Thyroid gland (tissue), 4 donors: Measurements from ENCODE around the gene OR10G6. TPM values are rescaled to one million over a fixed set of nuclear protein-coding genes. Genes with fewer than 3 reads are reported as not detected.
"Not testable (repeated sequence)": the region's sequence is repeated elsewhere in the genome, so short reads cannot be mapped to it uniquely, and the experiment has no call there.

Experiments used
- DNase-seq, 2 donors: peaks; one replicate each; pipeline ENCODE4 v3.0.0-alpha.2; 2019
- H3K27ac ChIP-seq, 3 donors: fragments of 200-600 bp; sonication (generic); 1 replicate in 2 of 3; 2 replicates in 1 of 3; pipeline ENCODE4 v1.5.1; 2016 to 2019; ENCODE audit warnings: mild to moderate bottlenecking in 1 of 3, moderate library complexity in 1 of 3
- H3K27me3 ChIP-seq: fragments of 200-600 bp; sonication (generic); one replicate; pipeline ENCODE4 v1.5.1; 2019
- H3K36me3 ChIP-seq, 2 donors: fragments of 200-600 bp; sonication (generic); one replicate each; pipeline ENCODE4 v1.5.1; 2016 to 2019
- H3K4me1 ChIP-seq, 2 donors: fragments of 200-600 bp; sonication (generic); one replicate each; pipeline ENCODE4 v1.5.1; 2017 to 2019
- H3K4me3 ChIP-seq, 3 donors: fragments of 200-600 bp; sonication (generic); replicated peaks in 1 of 3; 1 replicate in 2 of 3; 2 replicates in 1 of 3; pipeline ENCODE4 v1.5.1; 2016; ENCODE audit warnings: mild to moderate bottlenecking in 1 of 3
- H3K9me3 ChIP-seq: fragments of 200-600 bp; sonication (generic); one replicate; pipeline ENCODE4 v1.5.1; 2017
- CTCF ChIP-seq, 6 experiments: fragments of 200-600 bp in 3 of 6; fragments of 450-650 bp in 3 of 6; sonication (generic) in 3 of 6; IDR thresholded peaks; one replicate each; pipeline ENCODE4 v1.5.1; 2016 to 2019; ENCODE audit warnings: antibody characterized with exemption in 6 of 6, mild to moderate bottlenecking in 2 of 6, inconsistent platforms in 1 of 6, moderate library complexity in 1 of 6
- POLR2A ChIP-seq, 2 donors: fragments of 450-650 bp; IDR thresholded peaks; one replicate each; pipeline ENCODE4 v1.6.1; 2017; ENCODE audit warnings: antibody characterized with exemption in 2 of 2, mild to moderate bottlenecking in 2 of 2, moderate library complexity in 1 of 2
- WGBS, 2 donors: methylation state at CpG; one replicate each; pipeline ENCODE4 v1.1.5; 2017; 5-methylcytosine and 5-hydroxymethylcytosine counted together
- intact Hi-C: fragments of 100-400 bp; cut with DNase I; formaldehyde crosslinking; loops from one replicate; pipeline ENCODE4 v1.15.1; 2023
- total RNA-seq, 4 donors: library from RNA; depleted of rRNA; stranded (reverse); fragments of >200 nt; gene quantifications; one replicate each; pipeline ENCODE4 v1.2.3, GENCODE V29; 2016

OR10G6 gene
- total RNA-seq, 4 donors from 2014 or later: not detected

GRCh38 chr11:124026498-124026897 is 31.5 kb upstream of the OR10G6 start, which contains the start of gene OR10G8:
TSS of gene OR10G8 (plus strand) at chr11:124026798. CDS start at chr11:124029623, 2,825 bp downstream.
- H3K9me3 ChIP-seq: no peaks in the 10 kb centered on the region
- intact Hi-C loops: no loop called here
- TF ChIP-seq POLR2A (IDR thresholded peaks at IDR 0.05) (no peak), CTCF (IDR thresholded peaks at IDR 0.05) (no peak)
- 58 to 81% methylated on average over 2 of the region's 2 CpGs for WGBS, 2 donors
- H3K4me1 ChIP-seq: no peaks in the 10 kb centered on the region
- H3K27ac ChIP-seq: no peak within 1 kb of the TSS
- H3K4me3 ChIP-seq: no peak within 1 kb of the TSS
- H3K36me3 ChIP-seq: no peaks in the 10 kb centered on the region
- no peaks in the 10 kb centered on the region for H3K27me3 ChIP-seq
- no peak for DNase-seq

GRCh38 chr11:124015837-124016236 is 20.9 kb upstream of the OR10G6 start:
- DNase-seq, H3K4me3 ChIP-seq, intact Hi-C loops, H3K4me1 ChIP-seq, H3K27me3 ChIP-seq, H3K27ac ChIP-seq, H3K36me3 ChIP-seq, H3K9me3 ChIP-seq: not testable (repeated sequence)
- WGBS, 2 donors: 90 to 100% methylated on average over 1 to 2 of the region's 9 CpGs

- no peak within 1 kb of the TSS for H3K4me3 ChIP-seq
- intact Hi-C loops: no loop called here
- no peak within 1 kb of the TSS for H3K27ac ChIP-seq
- no peak for TF ChIP-seq POLR2A (IDR thresholded peaks at IDR 0.05)
- WGBS, 2 donors: 81 to 86% methylated on average over 2 of the region's 2 CpGs
- no peaks in the 10 kb centered on the region for H3K27me3 ChIP-seq
- DNase-seq: no peak
- no peaks in the 10 kb centered on the region for H3K9me3 ChIP-seq
- no peaks in the 10 kb centered on the region for H3K36me3 ChIP-seq
- H3K4me1 ChIP-seq: no peaks in the 10 kb centered on the region
These were observed 17.7 kb upstream of the OR10G6 start, which contains the start of gene OR10G4 for GRCh38 chr11:124012697-124013096. TSS of gene OR10G4 (plus strand) at chr11:124012997. CDS start at chr11:124015575, 2,578 bp downstream.

- no peak for TF ChIP-seq POLR2A (IDR thresholded peaks at IDR 0.05)
- no peak for TF ChIP-seq CTCF (IDR thresholded peaks at IDR 0.05)
These were observed 15.7 kb downstream of the OR10G6 start for GRCh38 chr11:123979311-123979710.

GRCh38 chr11:123977731-123978347 is 17.1 kb downstream of the OR10G6 start, which contains the start of gene OR10S1:
TSS of gene OR10S1 (minus strand) at chr11:123977781. CDS start at chr11:123977664, 117 bp downstream.
- Histone ChIP-seq H3K4me3 (no peak within 1 kb of the TSS), H3K36me3 (no peaks in the 10 kb centered on the region), H3K27ac (no peak within 1 kb of the TSS), H3K4me1 (no peaks in the 10 kb centered on the region), H3K27me3 (no peaks in the 10 kb centered on the region), H3K9me3 (no peaks in the 10 kb centered on the region)
- TF ChIP-seq CTCF (IDR thresholded peaks at IDR 0.05) (no peak), POLR2A (IDR thresholded peaks at IDR 0.05) (no peak)
- intact Hi-C loops: no loop called here
- no peak for DNase-seq

More at GRCh38 chr11:123979311-123979710, 15.7 kb downstream of the OR10G6 start:
- no peak for DNase-seq
- Histone ChIP-seq H3K4me1 (no peaks in the 10 kb centered on the region), H3K27ac (no peak overlapping the region), H3K36me3 (no peaks in the 10 kb centered on the region), H3K4me3 (no peak overlapping the region), H3K27me3 (no peaks in the 10 kb centered on the region), H3K9me3 (no peaks in the 10 kb centered on the region)
- 90 to 95% methylated on average over 5 of the region's 5 CpGs for WGBS, 2 donors
- intact Hi-C loops: no loop called here

- no peak overlapping the region for H3K27ac ChIP-seq
- H3K9me3 ChIP-seq: no peaks in the 10 kb centered on the region
- H3K4me1 ChIP-seq: no peaks in the 10 kb centered on the region
- no peaks in the 10 kb centered on the region for H3K27me3 ChIP-seq
- TF ChIP-seq CTCF (IDR thresholded peaks at IDR 0.05) (no peak), POLR2A (IDR thresholded peaks at IDR 0.05) (no peak)
- H3K36me3 ChIP-seq: no peaks in the 10 kb centered on the region
- WGBS, 2 donors: 84 to 91% methylated on average over 18 of the region's 18 CpGs
- no peak for DNase-seq
- intact Hi-C loops: no loop called here
- no peak overlapping the region for H3K4me3 ChIP-seq
These were observed 18.0 kb downstream of the OR10G6 start for GRCh38 chr11:123976770-123977560.
